ENCODE measurements around the gene DGKQ. TPM values are rescaled to one million over a fixed set of nuclear protein-coding genes. Genes with fewer than 3 reads are reported as not detected.

Gene DGKQ
- total and polyA plus RNA-seq, 2 of the 13 experiments (the other 11 are each of a cell fraction or from before 2014, with no cell fraction given), result 4.5 to 7.2 TPM

DNA sequence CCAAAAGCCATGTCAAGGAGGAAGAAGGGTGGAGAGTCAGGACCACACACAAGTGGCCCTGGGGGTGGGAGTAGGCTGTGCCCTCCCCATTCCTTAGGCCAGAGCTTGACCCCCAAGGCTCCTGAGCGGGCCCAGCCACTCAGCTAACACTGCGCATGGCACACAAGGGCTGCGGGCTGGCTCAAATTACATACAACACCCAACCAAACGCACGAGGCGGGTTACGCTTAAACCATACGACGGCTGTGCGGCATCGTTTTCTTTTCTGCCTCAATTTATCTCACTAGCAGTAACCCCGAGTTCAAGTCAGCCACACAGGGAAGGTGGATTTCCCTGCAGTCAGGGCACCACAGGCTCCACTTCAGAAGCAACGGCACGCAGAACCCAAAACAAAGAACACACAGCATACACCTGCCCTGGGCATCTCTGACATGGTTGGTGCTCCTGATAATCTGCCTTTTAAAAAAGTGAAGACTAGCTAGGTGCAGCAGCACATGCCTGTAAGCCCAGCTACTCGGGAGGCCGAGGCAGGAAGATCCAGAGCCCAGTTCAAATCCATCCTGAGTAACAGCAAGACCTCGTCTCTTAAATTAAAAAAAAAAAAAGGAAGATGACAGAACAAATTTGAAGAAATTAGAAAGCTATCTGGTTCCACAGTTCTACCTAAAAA, 44.1 kb downstream of the DGKQ start:
- POLR2A ChIA-PET, result no interaction called here
- H3K9me3 ChIP-seq (ENCODE audit: low read length), result no peaks in the 10 kb centered on the region
- H2AFZ ChIP-seq (ENCODE audit: low read length), result no peak overlapping the region
- WGBS (ENCODE audit: low lambda C conversion rate), result 93% methylated on average over 17 of the region's 17 CpGs
- H3K4me2 ChIP-seq (ENCODE audit: low read depth, low read length), result peak overlapping the region; percentile 94
- no peak for ATAC-seq
- H4K20me1 ChIP-seq (ENCODE audit: insufficient read depth, low read length), result peaks cover 30% of the 10 kb centered on the region
- H3K79me2 ChIP-seq (ENCODE audit: insufficient read depth, low read length), result peaks cover 60% of the 10 kb centered on the region
- FAIRE-seq, result no peak
- no peak for DNase-seq (ENCODE audit: low spot score)
- H3K27me3 ChIP-seq (ENCODE audit: control insufficient read depth in 1 of 2, insufficient read depth in 2 of 2, low read length in 2 of 2), result no peaks in the 10 kb centered on the region; a peak in 1 of 5 replicates
- TF ChIP-seq ZNF724P (CRISPR knock-in tag; IDR thresholded peaks at IDR 0.05; ENCODE audit: borderline replicate concordance) (no peak), NAIF1 (CRISPR knock-in tag; IDR thresholded peaks at IDR 0.05; ENCODE audit: borderline replicate concordance) (no peak), SATB2 (CRISPR knock-in tag; IDR thresholded peaks at IDR 0.05) (no peak), ZNF501 (CRISPR knock-in tag; IDR thresholded peaks at IDR 0.05) (no peak), NFE2L1 (CRISPR knock-in tag; IDR thresholded peaks at IDR 0.05; ENCODE audit: borderline replicate concordance) (no peak), TBX3 (IDR thresholded peaks at IDR 0.05; ENCODE audit: borderline replicate concordance) (no peak), POLR2A (IDR thresholded peaks at IDR 0.05; ENCODE audit: insufficient read depth in 1 of 2, low read depth in 2 of 2, low read length in 2 of 2) (no peak), IRF2 (CRISPR knock-in tag; IDR thresholded peaks at IDR 0.05) (no peak), SMARCE1 (IDR thresholded peaks at IDR 0.05; ENCODE audit: borderline replicate concordance) (no peak)
- TF ChIP-seq, protein P1, sequence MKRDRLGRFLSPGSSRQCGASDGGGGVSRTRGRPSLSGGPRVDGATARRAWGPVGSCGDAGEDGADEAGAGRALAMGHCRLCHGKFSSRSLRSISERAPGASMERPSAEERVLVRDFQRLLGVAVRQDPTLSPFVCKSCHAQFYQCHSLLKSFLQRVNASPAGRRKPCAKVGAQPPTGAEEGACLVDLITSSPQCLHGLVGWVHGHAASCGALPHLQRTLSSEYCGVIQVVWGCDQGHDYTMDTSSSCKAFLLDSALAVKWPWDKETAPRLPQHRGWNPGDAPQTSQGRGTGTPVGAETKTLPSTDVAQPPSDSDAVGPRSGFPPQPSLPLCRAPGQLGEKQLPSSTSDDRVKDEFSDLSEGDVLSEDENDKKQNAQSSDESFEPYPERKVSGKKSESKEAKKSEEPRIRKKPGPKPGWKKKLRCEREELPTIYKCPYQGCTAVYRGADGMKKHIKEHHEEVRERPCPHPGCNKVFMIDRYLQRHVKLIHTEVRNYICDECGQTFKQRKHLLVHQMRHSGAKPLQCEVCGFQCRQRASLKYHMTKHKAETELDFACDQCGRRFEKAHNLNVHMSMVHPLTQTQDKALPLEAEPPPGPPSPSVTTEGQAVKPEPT (CRISPR knock-in tag; IDR thresholded peaks at IDR 0.05; ENCODE audit: low read depth), result no peak
- TF ChIP-seq, protein P2, sequence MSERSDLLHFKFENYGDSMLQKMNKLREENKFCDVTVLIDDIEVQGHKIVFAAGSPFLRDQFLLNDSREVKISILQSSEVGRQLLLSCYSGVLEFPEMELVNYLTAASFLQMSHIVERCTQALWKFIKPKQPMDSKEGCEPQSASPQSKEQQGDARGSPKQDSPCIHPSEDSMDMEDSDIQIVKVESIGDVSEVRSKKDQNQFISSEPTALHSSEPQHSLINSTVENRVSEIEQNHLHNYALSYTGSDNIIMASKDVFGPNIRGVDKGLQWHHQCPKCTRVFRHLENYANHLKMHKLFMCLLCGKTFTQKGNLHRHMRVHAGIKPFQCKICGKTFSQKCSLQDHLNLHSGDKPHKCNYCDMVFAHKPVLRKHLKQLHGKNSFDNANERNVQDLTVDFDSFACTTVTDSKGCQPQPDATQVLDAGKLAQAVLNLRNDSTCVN (CRISPR knock-in tag; IDR thresholded peaks at IDR 0.05; ENCODE audit: borderline replicate concordance), result no peak
- TF ChIP-seq, protein P3, sequence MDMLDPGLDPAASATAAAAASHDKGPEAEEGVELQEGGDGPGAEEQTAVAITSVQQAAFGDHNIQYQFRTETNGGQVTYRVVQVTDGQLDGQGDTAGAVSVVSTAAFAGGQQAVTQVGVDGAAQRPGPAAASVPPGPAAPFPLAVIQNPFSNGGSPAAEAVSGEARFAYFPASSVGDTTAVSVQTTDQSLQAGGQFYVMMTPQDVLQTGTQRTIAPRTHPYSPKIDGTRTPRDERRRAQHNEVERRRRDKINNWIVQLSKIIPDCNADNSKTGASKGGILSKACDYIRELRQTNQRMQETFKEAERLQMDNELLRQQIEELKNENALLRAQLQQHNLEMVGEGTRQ (IDR thresholded peaks at IDR 0.05; ENCODE audit: low read depth, low read length), result no peak
- TF ChIP-seq, protein P3 (CRISPR knock-in tag; IDR thresholded peaks at IDR 0.05; ENCODE audit: borderline replicate concordance), result no peak
- TF ChIP-seq, protein P4, sequence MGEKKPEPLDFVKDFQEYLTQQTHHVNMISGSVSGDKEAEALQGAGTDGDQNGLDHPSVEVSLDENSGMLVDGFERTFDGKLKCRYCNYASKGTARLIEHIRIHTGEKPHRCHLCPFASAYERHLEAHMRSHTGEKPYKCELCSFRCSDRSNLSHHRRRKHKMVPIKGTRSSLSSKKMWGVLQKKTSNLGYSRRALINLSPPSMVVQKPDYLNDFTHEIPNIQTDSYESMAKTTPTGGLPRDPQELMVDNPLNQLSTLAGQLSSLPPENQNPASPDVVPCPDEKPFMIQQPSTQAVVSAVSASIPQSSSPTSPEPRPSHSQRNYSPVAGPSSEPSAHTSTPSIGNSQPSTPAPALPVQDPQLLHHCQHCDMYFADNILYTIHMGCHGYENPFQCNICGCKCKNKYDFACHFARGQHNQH (CRISPR knock-in tag; IDR thresholded peaks at IDR 0.05), result no peak
- TF ChIP-seq, protein P5, sequence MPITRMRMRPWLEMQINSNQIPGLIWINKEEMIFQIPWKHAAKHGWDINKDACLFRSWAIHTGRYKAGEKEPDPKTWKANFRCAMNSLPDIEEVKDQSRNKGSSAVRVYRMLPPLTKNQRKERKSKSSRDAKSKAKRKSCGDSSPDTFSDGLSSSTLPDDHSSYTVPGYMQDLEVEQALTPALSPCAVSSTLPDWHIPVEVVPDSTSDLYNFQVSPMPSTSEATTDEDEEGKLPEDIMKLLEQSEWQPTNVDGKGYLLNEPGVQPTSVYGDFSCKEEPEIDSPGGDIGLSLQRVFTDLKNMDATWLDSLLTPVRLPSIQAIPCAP (CRISPR knock-in tag; IDR thresholded peaks at IDR 0.05; ENCODE audit: low read depth), result no peak
- H3K27ac ChIP-seq (ENCODE audit: extremely low read length, insufficient read depth, low read length), result no peak overlapping the region
- peaks cover 0 to 7% of the 10 kb centered on the region in 2 experiments; a peak in 1 of 5 replicates for H3K36me3 ChIP-seq (replicated peaks in 1 of 2; ENCODE audit: control insufficient read depth in 1 of 2, insufficient read depth in 2 of 2, low read length in 2 of 2)
- H3K4me1 ChIP-seq (ENCODE audit: insufficient read depth, low read length), result peaks cover 35% of the 10 kb centered on the region
- no peak overlapping the region for H3K9ac ChIP-seq (ENCODE audit: insufficient read depth, low read depth, low read length)
- CTCF ChIA-PET (ENCODE audit: low intra/inter-chr PET ratio, low total read pairs), result no interaction called here
- in situ Hi-C loops (cut with HindIII; ENCODE audit: extremely low pct_ligation_motif_present, low pct_unique_long_range_greater_than_20kb) (no loop called here), intact Hi-C loops (cut with micrococcal nuclease; ENCODE audit: unreplicated experiment) (no loop called here)
- H3K4me3 ChIP-seq (replicated peaks in 1 of 3; ENCODE audit: insufficient read depth in 1 of 3, low read depth in 2 of 3, low read length in 3 of 3), result no peak overlapping the region
- no TSS peak for BruUV-seq (replicated peaks)
